CD8-positive, alpha-beta memory T cell (primary cell): ENCODE results near the gene ILDR1. TPM values are rescaled to one million over a fixed set of nuclear protein-coding genes. Genes with fewer than 3 reads are reported as not detected.

ENCODE experiments used
- CTCF ChIA-PET: fragments of 350-600 bp; sonication (Branson Sonifier 250); formaldehyde crosslinking; loops from one replicate; lab custom pipeline; 2021; ENCODE audit warnings: antibody characterized with exemption; lab: Charles Lee
- POLR2A ChIA-PET: fragments of 350-600 bp; sonication (Branson Sonifier 250); formaldehyde crosslinking; loops from one replicate; lab custom pipeline; 2021; ENCODE audit warnings: antibody characterized with exemption; lab: Charles Lee
- DNase-seq, 5 donors: peaks; one replicate each; pipeline versions ENCODE4 v3.0.0 to v3.0.0-alpha.2; 2020 to 2022; ENCODE audit warnings: mixed read lengths in 1 of 5
- H3K27ac ChIP-seq: one replicate; pipeline ENCODE4 v1.7.0; 2013; ENCODE audit warnings: low read depth, mild to moderate bottlenecking, low read length, moderate library complexity
- H3K27me3 ChIP-seq: 2 replicates; pipeline ENCODE4 v1.7.0; 2013; ENCODE audit warnings: low read length, mild to moderate bottlenecking; ENCODE audit not compliant: insufficient read depth, poor library complexity, severe bottlenecking
- H3K36me3 ChIP-seq: 2 replicates; pipeline ENCODE4 v1.7.0; 2013; ENCODE audit warnings: mild to moderate bottlenecking, low read length, moderate library complexity; ENCODE audit not compliant: insufficient read depth
- H3K4me1 ChIP-seq: 2 replicates; pipeline ENCODE4 v1.7.0; 2013; ENCODE audit warnings: mild to moderate bottlenecking, low read length, moderate library complexity; ENCODE audit not compliant: insufficient read depth
- H3K4me3 ChIP-seq: 2 replicates; pipeline ENCODE4 v1.7.0; 2013; ENCODE audit warnings: mild to moderate bottlenecking, low read length
- H3K9me3 ChIP-seq: 2 replicates; pipeline ENCODE4 v1.7.0; 2013; ENCODE audit warnings: mild to moderate bottlenecking, low read length
- H3K27ac Mint-ChIP-seq, 8 donors: one replicate each; pipeline ENCODE4 v1.8.0; 2020 to 2021; ENCODE audit warnings: mixed read lengths in 8 of 8, mild to moderate bottlenecking in 6 of 8, inconsistent platforms in 3 of 8, moderate library complexity in 3 of 8
- H3K27me3 Mint-ChIP-seq, 2 donors: one replicate each; pipeline ENCODE4 v1.8.0; 2020 to 2021; ENCODE audit warnings: mixed read lengths in 2 of 2, mild to moderate bottlenecking in 1 of 2, moderate library complexity in 1 of 2
- H3K36me3 Mint-ChIP-seq, 3 donors: one replicate each; pipeline ENCODE4 v1.8.0; 2020 to 2021; ENCODE audit warnings: mixed read lengths in 3 of 3, inconsistent platforms in 1 of 3, mild to moderate bottlenecking in 1 of 3
- H3K4me1 Mint-ChIP-seq, 3 donors: one replicate each; pipeline ENCODE4 v1.8.0; 2020 to 2021; ENCODE audit warnings: mixed read lengths in 3 of 3, inconsistent platforms in 1 of 3, mild to moderate bottlenecking in 1 of 3
- H3K4me3 Mint-ChIP-seq, 7 donors: one replicate each; pipeline ENCODE4 v1.8.0; 2020 to 2021; ENCODE audit warnings: mixed read lengths in 7 of 7, mild to moderate bottlenecking in 6 of 7, moderate library complexity in 4 of 7, inconsistent platforms in 2 of 7
- H3K9me3 Mint-ChIP-seq, 5 donors: one replicate each; pipeline ENCODE4 v1.8.0; 2020 to 2022; ENCODE audit warnings: mixed read lengths in 5 of 5, mild to moderate bottlenecking in 3 of 5, moderate library complexity in 2 of 5, inconsistent platforms in 1 of 5
- polyA plus RNA-seq: library from polyadenylated mRNA; unstranded; fragments of 300-500 nt; fragmentation: Illumina TruSeq; gene quantifications from one replicate; pipeline ENCODE4 v1.2.3, GENCODE V29; 2021
- total RNA-seq, 2 experiments: library from RNA; stranded (reverse); gene quantifications; one replicate each; pipeline ENCODE4 v1.2.3, GENCODE V29; 2021

Gene ILDR1
- total and polyA plus RNA-seq, 3 experiments from 2014 or later: not detected

DNA sequence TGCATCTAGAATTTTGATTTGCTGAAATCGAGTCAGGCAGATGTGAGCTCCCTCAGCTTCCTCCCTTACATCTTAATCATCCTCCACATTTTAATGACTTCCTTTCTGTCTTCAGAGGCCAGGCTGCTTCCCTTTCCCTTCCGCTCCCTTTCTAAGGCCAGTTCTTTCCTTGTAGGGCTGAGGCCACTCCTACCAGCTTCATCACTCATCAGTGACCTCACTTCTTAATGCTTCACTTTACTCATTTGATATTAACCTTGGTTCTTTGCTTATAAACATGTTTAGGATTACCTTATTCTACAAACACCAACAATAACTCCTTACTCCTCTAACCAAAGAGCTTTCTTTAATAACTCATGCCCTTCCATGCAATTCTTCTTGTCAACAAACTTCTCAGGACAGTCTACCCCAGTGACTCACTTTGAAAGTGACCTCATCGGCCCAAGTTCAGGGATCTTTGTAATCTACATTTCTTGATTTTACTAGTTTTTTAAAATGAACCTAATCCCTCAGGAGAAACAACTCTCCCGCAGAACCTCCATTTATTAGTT, 23.9 kb downstream of the ILDR1 start:
- DNase-seq: no peak
- Histone ChIP-seq H3K4me3 (no peak overlapping the region), H3K9me3 (no peaks in the 10 kb centered on the region), H3K36me3 (no peaks in the 10 kb centered on the region), H3K27me3 (no peaks in the 10 kb centered on the region), H3K4me1 (no peaks in the 10 kb centered on the region), H3K27ac (no peak overlapping the region)
- POLR2A ChIA-PET: no interaction called here
- Mint-ChIP-seq H3K36me3 (peaks cover 0 to 2% (median 0%) of the 10 kb centered on the region in 3 donors), H3K27me3 (peaks cover 0 to 20% of the 10 kb centered on the region in 2 donors), H3K4me3 (no peak overlapping the region), H3K4me1 (peaks cover 2 to 13% (median 12%) of the 10 kb centered on the region in 3 donors), H3K27ac (no peak overlapping the region), H3K9me3 (no peaks in the 10 kb centered on the region)
- CTCF ChIA-PET: no interaction called here

GRCh38 chr3:121997372-121997771, 24.7 kb downstream of the ILDR1 start:
- Histone ChIP-seq H3K27me3 (no peaks in the 10 kb centered on the region), H3K4me1 (no peaks in the 10 kb centered on the region), H3K27ac (no peak overlapping the region), H3K36me3 (no peaks in the 10 kb centered on the region), H3K9me3 (no peaks in the 10 kb centered on the region), H3K4me3 (no peak overlapping the region)
- DNase-seq: no peak
- Mint-ChIP-seq H3K9me3 (no peaks in the 10 kb centered on the region), H3K4me1 (peaks cover 2 to 13% (median 12%) of the 10 kb centered on the region in 3 donors), H3K4me3 (no peak overlapping the region), H3K36me3 (no peaks in the 10 kb centered on the region), H3K27me3 (peaks cover 0 to 15% of the 10 kb centered on the region in 2 donors), H3K27ac (peak overlapping the region in 1 of 8 donors; percentile 43)
- ChIA-PET POLR2A (no interaction called here), CTCF (no interaction called here)

DNA sequence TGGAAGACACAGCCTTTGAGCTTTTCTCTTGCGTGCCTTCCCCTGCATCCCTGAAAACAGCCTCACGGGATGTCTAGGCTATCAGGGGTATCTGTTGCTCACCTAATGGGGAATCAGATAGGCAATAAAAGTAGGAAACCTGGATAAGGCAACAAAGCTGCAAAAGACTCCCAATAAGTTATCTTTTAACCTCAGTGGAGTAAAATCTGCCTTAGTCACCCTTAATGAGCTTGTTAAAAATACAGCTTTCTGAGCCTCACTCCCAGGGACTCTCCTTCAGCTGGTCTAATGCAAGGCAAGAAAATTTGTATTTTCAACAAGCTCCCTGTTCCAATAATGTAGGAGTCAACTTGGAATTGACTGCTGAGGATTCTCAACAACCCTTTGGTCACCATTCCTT, 25.6 kb downstream of the ILDR1 start:
- POLR2A ChIA-PET: no interaction called here

DNA sequence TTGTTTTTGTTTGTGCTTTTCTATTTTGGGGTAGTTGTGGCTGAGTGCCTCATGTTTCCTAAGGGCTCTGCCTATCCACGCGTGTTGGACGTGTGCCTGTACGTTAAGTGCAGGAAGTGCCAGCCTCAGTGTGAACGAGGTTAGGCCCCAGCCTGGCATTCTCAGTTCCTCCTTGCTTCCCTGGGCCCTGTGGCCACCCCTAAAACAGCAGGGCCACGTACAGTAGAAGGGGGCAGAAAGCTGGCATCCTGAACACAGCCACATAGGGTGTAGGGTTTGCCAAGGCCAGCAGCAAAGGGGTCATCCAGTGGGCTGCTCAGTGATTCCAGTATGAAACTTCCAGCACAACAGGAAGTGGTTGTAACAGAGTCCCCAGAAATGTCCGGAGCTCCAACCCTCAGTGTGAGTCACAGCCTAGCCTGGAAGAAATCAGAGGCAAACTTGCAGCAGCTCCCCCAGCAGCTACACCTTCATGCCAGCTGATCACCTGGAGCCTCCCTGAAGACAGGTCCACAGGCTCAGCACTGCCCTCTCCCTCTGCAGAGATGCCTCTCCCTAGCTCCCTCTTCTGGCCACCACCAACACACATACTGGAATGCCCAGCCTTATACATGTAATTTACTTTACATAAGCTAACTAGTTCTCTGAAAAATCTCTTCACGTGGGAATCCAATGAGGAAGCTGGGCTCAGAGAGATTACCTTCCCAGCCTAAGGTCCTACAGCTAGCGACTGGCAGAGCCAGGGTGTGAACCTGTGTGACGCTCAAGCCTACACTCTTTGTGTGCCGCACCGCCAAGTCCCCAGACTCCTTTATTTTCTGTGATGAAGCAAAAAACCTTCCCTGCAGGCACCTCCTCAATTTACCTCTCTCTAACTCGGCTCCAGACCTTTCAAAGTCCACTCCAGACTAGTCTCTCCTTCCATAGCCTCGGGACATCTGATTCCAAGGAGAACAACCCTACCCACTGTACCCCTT, 26.6 kb downstream of the ILDR1 start:
- Mint-ChIP-seq H3K27me3 (no peaks in the 10 kb centered on the region), H3K4me3 (no peak overlapping the region), H3K9me3 (no peaks in the 10 kb centered on the region), H3K36me3 (no peaks in the 10 kb centered on the region), H3K4me1 (peaks cover 2 to 13% (median 12%) of the 10 kb centered on the region in 3 donors), H3K27ac (peak overlapping the region in 2 of 8 donors; percentile 28 to 61)
- no peaks in the 10 kb centered on the region for H3K27me3 ChIP-seq
- no peak overlapping the region for H3K4me3 ChIP-seq
- ChIA-PET POLR2A (no interaction called here), CTCF (interaction anchor here (1.1 kb wide), 1 partner anchor 13 kb away, joined by 3 read pairs; no protein-coding TSS in a partner anchor)
- DNase-seq: peak in 2 of 5 donors; percentile 6 to 7
- no peaks in the 10 kb centered on the region for H3K4me1 ChIP-seq
- H3K27ac ChIP-seq: no peak overlapping the region
- no peaks in the 10 kb centered on the region for H3K9me3 ChIP-seq
- H3K36me3 ChIP-seq: no peaks in the 10 kb centered on the region

More for the DNA sequence above, 25.6 kb downstream of the ILDR1 start:
- Mint-ChIP-seq H3K4me3 (no peak overlapping the region), H3K27ac (peak overlapping the region in 1 of 8 donors; percentile 23), H3K36me3 (no peaks in the 10 kb centered on the region), H3K27me3 (peaks cover 0 to 9% of the 10 kb centered on the region in 2 donors), H3K4me1 (peaks cover 2 to 13% (median 12%) of the 10 kb centered on the region in 3 donors), H3K9me3 (no peaks in the 10 kb centered on the region)
- Histone ChIP-seq H3K36me3 (no peaks in the 10 kb centered on the region), H3K27ac (no peak overlapping the region), H3K27me3 (no peaks in the 10 kb centered on the region), H3K4me3 (no peak overlapping the region), H3K9me3 (no peaks in the 10 kb centered on the region), H3K4me1 (no peaks in the 10 kb centered on the region)
- no peak for DNase-seq
- CTCF ChIA-PET: no interaction called here

- Mint-ChIP-seq H3K9me3 (no peaks in the 10 kb centered on the region), H3K36me3 (no peaks in the 10 kb centered on the region), H3K27ac (no peak overlapping the region), H3K4me3 (no peak overlapping the region), H3K4me1 (peaks cover 2 to 13% (median 12%) of the 10 kb centered on the region in 3 donors), H3K27me3 (no peaks in the 10 kb centered on the region)
- Histone ChIP-seq H3K27ac (no peak overlapping the region), H3K4me1 (no peaks in the 10 kb centered on the region), H3K27me3 (no peaks in the 10 kb centered on the region), H3K4me3 (no peak overlapping the region), H3K9me3 (no peaks in the 10 kb centered on the region), H3K36me3 (no peaks in the 10 kb centered on the region)
- ChIA-PET POLR2A (no interaction called here), CTCF (no interaction called here)
- DNase-seq: no peak
Measured at GRCh38 chr3:121994551-121994950, 27.5 kb downstream of the ILDR1 start.

- H3K36me3 Mint-ChIP-seq: no peaks in the 10 kb centered on the region
- peaks cover 2 to 13% (median 12%) of the 10 kb centered on the region in 3 donors for H3K4me1 Mint-ChIP-seq
- H3K4me1 ChIP-seq: no peaks in the 10 kb centered on the region
- no peak overlapping the region for H3K4me3 ChIP-seq
- peaks cover 0 to 7% of the 10 kb centered on the region in 2 donors for H3K27me3 Mint-ChIP-seq
- no peaks in the 10 kb centered on the region for H3K27me3 ChIP-seq
- H3K4me3 Mint-ChIP-seq: no peak overlapping the region
- no peak overlapping the region for H3K27ac Mint-ChIP-seq
- ChIA-PET POLR2A (no interaction called here), CTCF (no interaction called here)
- H3K27ac ChIP-seq: no peak overlapping the region
- DNase-seq: no peak
- H3K9me3 Mint-ChIP-seq: peaks cover 0 to 3% (median 0%) of the 10 kb centered on the region in 5 donors
- no peaks in the 10 kb centered on the region for H3K9me3 ChIP-seq
- no peaks in the 10 kb centered on the region for H3K36me3 ChIP-seq
Measured at GRCh38 chr3:121992601-121993560, 29.2 kb downstream of the ILDR1 start.

DNA sequence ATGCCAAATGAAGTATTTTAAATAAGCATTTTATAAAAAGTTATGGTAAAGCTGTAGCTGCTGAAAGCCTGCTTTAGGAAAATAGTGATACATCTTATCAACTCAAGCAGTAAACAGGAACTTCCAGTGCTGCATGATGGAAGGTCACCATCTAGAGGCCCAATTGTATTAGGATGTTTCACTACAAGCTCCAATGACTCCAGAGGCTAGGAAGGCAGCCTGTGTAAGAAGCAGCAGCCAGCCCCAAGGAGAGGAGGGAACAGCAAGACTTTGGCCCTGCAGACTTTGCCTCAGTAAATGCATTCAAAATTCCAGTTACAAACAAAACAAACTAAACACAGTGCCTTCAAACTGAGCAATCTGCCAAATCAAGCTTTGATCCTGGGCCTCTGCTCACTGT, 32.1 kb downstream of the ILDR1 start:
- no peaks in the 10 kb centered on the region for H3K36me3 ChIP-seq
- DNase-seq: no peak
- no peaks in the 10 kb centered on the region for H3K36me3 Mint-ChIP-seq
- CTCF ChIA-PET: interaction anchor here (1.1 kb wide), 1 partner anchor 13 kb away, joined by 3 read pairs; no protein-coding TSS in a partner anchor
- H3K27ac ChIP-seq: no peak overlapping the region
- no peak overlapping the region for H3K4me3 ChIP-seq
- no peak overlapping the region for H3K4me3 Mint-ChIP-seq
- peak overlapping the region in 1 of 8 donors; percentile 26 for H3K27ac Mint-ChIP-seq
- H3K27me3 ChIP-seq: no peaks in the 10 kb centered on the region
- peaks cover 0 to 3% (median 2%) of the 10 kb centered on the region in 5 donors for H3K9me3 Mint-ChIP-seq
- H3K4me1 ChIP-seq: no peaks in the 10 kb centered on the region
- H3K27me3 Mint-ChIP-seq: peaks cover 0 to 13% of the 10 kb centered on the region in 2 donors
- peaks cover 0 to 2% (median 0%) of the 10 kb centered on the region in 3 donors for H3K4me1 Mint-ChIP-seq
- POLR2A ChIA-PET: no interaction called here
- H3K9me3 ChIP-seq: no peaks in the 10 kb centered on the region
